SK-N-MC (cell line): ENCODE data around the gene GJB5.

Source experiments
- EZH2 ChIP-seq: fragments of 200-600 bp; sonication (generic); IDR thresholded peaks from one replicate; pipeline ENCODE4 v1.6.1; 2017; ENCODE audit warnings: antibody characterized with exemption
- POLR2AphosphoS5 ChIP-seq: IDR thresholded peaks from 2 replicates; pipeline ENCODE4 v1.6.1; 2012; ENCODE audit warnings: mild to moderate bottlenecking, low read depth, low read length, borderline replicate concordance

DNA sequence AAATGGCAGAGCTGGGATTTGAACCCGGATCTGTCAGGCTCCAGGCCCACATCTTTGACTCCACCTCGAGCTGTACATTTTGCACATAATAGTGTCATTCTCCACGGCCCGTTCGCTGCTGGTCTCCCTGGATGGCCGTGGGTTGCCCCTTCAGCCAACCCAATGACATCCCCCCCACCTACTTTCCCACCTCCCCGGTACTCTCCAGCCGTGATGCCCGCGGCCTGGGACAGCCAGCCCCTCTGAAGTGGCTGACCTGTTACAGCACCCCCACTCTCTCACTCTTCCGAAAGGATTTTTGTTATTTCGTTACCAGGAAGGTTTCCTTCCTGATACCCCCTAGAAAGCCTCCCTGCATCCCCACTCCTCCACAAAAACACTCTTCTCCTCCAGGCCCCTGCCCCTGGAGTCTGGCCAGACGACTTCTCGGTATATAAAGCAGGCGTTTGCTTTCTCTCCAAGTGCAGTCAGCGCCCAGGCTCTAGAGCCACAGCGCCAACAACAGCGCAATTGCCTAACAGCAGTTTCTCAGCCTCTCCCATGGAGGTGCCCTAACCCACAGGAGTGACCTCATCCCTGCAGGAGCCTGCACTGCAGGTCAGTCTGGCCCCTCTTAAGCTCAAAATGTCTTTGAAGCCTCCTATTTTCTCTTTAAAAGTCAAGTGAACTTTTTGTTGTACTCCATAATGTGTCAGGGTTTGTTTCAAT is 14.5 kb upstream of the GJB5 start:
- TF ChIP-seq POLR2AphosphoS5 (no peak), EZH2 (no peak)
